ENCODE data around the gene NSMCE1.
A peak's percentile ranks its signal among the peaks of the same experiment; 100 is the strongest.

NSMCE1 gene

DNA sequence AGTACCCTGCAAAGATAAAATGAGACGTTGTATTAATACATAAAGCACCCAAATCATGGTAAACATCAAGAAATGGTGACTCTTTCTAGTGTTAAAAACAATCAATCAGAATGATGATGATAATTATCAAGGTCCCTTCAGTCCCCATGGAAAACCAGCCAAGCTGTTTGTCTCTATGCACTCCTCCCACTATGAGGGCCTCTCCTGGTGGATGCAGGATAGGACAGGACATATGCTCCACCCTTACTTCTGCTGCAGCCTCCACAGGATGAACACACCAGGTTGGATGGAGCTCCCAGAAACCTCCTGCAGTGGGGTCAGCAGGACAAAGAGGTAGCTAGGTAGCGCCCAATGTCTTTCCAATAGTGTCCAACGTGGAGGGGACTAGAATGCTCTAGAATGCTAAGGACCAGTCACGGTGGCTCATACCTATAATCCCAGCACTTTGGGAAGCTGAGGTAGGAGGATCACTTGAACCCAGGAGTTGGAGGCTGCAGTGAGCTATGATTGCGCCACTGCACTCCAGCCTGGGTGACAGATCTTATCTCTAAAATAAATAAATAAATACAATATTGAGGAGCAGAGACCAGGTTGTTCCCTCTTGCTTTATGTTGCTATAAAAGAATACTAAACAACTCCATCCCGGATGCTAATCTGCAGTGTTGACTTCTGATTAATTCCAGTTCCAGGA is 75.1 kb downstream of the NSMCE1 start:
- no peak for DNase-seq (ENCODE audit: low read depth)

GRCh38 chr16:27191352-27191924 is 77.1 kb downstream of the NSMCE1 start:
- DNase-seq (ENCODE audit: low read depth) = no peak

- DNase-seq (ENCODE audit: low read depth) = no peak
Measured at GRCh38 chr16:27190316-27190871, 78.2 kb downstream of the NSMCE1 start.

- no peak for DNase-seq (ENCODE audit: low read depth)
Measured at GRCh38 chr16:27189335-27189972, 79.1 kb downstream of the NSMCE1 start.

DNA sequence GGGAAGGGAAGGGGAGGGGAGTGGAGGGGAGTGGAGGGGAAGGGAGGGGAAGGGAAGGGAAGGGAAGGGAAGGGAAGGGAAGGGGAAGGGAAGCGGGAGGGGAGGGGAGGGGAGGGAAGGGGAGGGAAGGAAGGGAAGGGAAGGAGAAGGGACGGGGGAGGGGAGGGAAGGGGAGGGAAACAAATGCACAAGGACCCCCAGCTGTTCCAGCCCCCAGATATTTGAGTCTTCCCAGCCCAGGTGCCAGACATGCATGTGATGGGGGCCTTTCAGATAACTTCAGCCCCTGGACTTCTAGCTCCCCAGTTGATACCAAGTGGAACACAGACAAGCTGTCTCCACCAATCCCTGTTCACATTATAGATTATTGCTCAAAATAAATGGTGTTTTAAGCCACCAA is 79.9 kb downstream of the NSMCE1 start:
- DNase-seq (ENCODE audit: low read depth) = no peak

DNA sequence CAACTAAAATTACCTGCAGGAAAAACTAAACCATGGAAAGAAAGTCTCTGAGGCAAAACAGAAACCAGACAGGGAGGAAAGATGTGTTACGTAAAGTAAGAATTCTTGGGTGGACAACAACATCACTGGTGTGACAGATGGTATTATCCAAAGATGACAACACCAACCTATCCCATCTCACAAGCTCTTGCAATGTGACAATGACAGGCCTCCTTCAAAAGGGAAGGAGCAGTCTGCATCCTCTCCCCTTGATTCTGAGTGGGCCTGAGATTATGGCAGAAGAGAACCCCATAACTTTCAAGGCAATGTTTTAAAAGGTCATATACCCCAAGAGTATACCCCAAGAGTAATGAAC is 82.8 kb downstream of the NSMCE1 start:
- no peak for DNase-seq (ENCODE audit: low read depth)

- no peak for DNase-seq (ENCODE audit: low read depth)
Measured at GRCh38 chr16:27182906-27183405, 85.6 kb downstream of the NSMCE1 start.

- no peak for DNase-seq (ENCODE audit: low read depth)
Measured at GRCh38 chr16:27181019-27181790, 87.4 kb downstream of the NSMCE1 start.

DNA sequence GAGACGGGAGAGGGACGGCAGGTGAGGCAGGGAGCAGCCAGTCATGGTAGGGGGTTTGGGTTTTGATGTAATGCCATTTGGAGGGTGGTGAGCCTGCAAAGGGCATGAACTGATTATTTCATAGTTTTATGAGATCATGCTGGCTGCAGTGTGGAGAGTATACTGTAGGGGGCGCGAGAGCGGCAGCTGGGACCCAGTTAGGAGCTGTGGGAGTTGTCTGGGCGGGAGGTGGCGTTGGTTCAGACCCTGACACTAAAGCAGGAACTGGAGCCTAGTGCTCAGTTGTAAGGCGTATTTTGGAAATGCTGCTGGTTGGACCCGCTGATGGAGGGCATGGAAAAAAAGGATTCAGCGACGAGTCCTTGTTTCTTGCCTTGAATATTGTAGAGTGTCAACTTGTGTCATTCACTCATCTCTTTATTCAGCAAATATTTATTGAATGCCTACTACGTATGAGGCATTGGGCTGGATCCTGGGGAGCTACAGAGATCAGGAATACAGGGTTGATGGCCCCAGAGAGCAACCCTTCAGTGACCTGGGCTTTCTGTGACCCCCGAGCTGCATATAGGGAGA is 89.0 kb downstream of the NSMCE1 start:
- DNase-seq (ENCODE audit: low read depth) = peak; percentile 59

DNA sequence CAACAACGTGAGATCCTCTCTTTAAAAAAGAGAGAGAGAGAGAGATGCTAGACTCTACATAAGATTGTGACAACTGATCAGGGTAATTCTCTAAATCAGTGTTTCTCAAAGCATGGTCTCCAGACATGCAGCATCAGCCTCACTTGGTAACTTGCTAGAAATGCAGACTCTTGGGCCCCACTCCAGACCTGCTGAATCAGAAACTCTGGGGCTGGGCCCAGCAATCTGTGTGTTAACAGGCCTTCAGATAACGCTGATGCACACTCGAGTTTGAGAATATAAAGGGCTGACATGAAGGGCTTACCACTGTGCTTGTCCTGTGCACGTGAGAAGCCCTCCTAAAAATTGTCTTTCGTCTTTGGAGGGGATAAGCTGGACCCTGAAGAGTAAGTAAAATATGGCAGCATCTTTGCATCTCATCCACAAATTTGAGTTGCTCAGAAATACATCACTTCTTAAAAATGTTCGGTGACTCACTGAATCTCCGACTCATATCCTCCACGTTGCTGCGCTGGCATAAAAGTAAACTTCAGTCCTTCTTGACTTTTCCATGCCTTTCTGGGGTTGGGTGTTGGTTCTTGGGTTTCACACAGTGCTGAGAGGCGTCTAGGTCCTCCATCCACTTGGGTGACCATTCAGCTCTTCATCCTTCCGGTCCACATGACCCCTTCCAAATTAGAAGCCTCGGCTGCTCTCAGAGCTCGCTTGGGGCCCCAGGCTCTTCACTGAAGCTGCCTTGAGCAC is 91.4 kb downstream of the NSMCE1 start:
- peak; percentile 92 for DNase-seq (ENCODE audit: low read depth)

GRCh38 chr16:27175888-27176287 is 92.7 kb downstream of the NSMCE1 start:
- DNase-seq (ENCODE audit: low read depth) = no peak

All from iris pigment epithelial cell (primary cell).